OCI-LY1 (cell line): Measurements from ENCODE around the gene MICAL2.

Experiments
- EZH2 ChIP-seq: fragments of 200-600 bp; sonication (generic), shearing (Covaris generic); IDR thresholded peaks from 2 replicates; pipeline ENCODE4 v1.8.0; 2017; ENCODE audit warnings: borderline replicate concordance, mixed run types, mild to moderate bottlenecking, antibody characterized with exemption, low read length, moderate library complexity, mixed read lengths
- TF ChIP-seq, protein P1 (sequence below): fragments of 200-600 bp; sonication (generic), shearing (Covaris generic); IDR thresholded peaks from 2 replicates; pipeline ENCODE4 v1.5.1; 2017; ENCODE audit warnings: mild to moderate bottlenecking, antibody characterized with exemption, low read length, moderate library complexity, mixed read lengths

- TF ChIP-seq, protein P1, sequence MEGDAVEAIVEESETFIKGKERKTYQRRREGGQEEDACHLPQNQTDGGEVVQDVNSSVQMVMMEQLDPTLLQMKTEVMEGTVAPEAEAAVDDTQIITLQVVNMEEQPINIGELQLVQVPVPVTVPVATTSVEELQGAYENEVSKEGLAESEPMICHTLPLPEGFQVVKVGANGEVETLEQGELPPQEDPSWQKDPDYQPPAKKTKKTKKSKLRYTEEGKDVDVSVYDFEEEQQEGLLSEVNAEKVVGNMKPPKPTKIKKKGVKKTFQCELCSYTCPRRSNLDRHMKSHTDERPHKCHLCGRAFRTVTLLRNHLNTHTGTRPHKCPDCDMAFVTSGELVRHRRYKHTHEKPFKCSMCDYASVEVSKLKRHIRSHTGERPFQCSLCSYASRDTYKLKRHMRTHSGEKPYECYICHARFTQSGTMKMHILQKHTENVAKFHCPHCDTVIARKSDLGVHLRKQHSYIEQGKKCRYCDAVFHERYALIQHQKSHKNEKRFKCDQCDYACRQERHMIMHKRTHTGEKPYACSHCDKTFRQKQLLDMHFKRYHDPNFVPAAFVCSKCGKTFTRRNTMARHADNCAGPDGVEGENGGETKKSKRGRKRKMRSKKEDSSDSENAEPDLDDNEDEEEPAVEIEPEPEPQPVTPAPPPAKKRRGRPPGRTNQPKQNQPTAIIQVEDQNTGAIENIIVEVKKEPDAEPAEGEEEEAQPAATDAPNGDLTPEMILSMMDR: no peak
- no peak for TF ChIP-seq EZH2
These were observed 36.5 kb upstream of the MICAL2 start for GRCh38 chr11:12073886-12074285.
